ENCODE measurements around the gene NOCT.

DNA sequence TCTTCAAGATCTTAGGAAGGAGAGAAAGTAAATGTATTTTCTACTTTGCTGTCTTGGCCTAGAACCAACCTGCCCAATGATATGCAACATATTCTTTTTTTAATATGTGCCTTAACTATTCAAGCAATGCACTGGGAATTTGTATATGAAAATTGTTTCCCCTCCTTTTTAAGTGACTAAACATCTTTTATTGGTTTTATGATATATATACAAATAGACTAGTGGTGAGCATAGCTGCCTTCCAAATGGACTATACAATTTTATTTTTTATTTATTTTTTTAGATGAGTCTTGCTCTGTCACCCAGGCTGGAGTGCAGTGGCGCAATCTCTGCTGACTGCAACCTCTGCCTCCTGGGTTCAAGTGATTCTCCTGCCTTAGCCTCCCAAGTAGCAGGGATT lies 10.3 kb downstream of the NOCT start:
- TF ChIP-seq, protein P1, sequence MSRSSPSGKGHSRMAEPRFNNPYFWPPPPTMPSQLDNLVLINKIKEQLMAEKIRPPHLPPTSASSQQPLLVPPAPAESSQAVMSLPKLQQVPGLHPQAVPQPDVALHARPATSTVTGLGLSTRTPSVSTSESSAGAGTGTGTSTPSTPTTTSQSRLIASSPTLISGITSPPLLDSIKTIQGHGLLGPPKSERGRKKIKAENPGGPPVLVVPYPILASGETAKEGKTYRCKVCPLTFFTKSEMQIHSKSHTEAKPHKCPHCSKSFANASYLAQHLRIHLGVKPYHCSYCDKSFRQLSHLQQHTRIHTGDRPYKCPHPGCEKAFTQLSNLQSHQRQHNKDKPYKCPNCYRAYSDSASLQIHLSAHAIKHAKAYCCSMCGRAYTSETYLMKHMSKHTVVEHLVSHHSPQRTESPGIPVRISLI (tag by site-specific recombination; IDR thresholded peaks at IDR 0.05) = no peak
- TF ChIP-seq GFI1B (tag by site-specific recombination; IDR thresholded peaks at IDR 0.05) (no peak), ZNF184 (tag by site-specific recombination; IDR thresholded peaks at IDR 0.05) (no peak), ZNF16 (tag by site-specific recombination; IDR thresholded peaks at IDR 0.05; ENCODE audit: low read depth) (no peak)
- TF ChIP-seq, protein P2, sequence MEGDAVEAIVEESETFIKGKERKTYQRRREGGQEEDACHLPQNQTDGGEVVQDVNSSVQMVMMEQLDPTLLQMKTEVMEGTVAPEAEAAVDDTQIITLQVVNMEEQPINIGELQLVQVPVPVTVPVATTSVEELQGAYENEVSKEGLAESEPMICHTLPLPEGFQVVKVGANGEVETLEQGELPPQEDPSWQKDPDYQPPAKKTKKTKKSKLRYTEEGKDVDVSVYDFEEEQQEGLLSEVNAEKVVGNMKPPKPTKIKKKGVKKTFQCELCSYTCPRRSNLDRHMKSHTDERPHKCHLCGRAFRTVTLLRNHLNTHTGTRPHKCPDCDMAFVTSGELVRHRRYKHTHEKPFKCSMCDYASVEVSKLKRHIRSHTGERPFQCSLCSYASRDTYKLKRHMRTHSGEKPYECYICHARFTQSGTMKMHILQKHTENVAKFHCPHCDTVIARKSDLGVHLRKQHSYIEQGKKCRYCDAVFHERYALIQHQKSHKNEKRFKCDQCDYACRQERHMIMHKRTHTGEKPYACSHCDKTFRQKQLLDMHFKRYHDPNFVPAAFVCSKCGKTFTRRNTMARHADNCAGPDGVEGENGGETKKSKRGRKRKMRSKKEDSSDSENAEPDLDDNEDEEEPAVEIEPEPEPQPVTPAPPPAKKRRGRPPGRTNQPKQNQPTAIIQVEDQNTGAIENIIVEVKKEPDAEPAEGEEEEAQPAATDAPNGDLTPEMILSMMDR (tag by site-specific recombination; IDR thresholded peaks at IDR 0.05) = no peak
- TF ChIP-seq, protein P3, sequence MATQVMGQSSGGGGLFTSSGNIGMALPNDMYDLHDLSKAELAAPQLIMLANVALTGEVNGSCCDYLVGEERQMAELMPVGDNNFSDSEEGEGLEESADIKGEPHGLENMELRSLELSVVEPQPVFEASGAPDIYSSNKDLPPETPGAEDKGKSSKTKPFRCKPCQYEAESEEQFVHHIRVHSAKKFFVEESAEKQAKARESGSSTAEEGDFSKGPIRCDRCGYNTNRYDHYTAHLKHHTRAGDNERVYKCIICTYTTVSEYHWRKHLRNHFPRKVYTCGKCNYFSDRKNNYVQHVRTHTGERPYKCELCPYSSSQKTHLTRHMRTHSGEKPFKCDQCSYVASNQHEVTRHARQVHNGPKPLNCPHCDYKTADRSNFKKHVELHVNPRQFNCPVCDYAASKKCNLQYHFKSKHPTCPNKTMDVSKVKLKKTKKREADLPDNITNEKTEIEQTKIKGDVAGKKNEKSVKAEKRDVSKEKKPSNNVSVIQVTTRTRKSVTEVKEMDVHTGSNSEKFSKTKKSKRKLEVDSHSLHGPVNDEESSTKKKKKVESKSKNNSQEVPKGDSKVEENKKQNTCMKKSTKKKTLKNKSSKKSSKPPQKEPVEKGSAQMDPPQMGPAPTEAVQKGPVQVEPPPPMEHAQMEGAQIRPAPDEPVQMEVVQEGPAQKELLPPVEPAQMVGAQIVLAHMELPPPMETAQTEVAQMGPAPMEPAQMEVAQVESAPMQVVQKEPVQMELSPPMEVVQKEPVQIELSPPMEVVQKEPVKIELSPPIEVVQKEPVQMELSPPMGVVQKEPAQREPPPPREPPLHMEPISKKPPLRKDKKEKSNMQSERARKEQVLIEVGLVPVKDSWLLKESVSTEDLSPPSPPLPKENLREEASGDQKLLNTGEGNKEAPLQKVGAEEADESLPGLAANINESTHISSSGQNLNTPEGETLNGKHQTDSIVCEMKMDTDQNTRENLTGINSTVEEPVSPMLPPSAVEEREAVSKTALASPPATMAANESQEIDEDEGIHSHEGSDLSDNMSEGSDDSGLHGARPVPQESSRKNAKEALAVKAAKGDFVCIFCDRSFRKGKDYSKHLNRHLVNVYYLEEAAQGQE (tag by site-specific recombination; IDR thresholded peaks at IDR 0.05) = no peak
